HL-60/S4 (cell line): Measurements from ENCODE around the gene APRT.

Experiments used
- in situ Hi-C: fragments of 300-500 bp; cut with MboI; formaldehyde crosslinking; loops from 2 replicates; pipeline ENCODE4 v1.14.3; 2022; ENCODE audit warnings: low sequenced_read_pairs

Gene APRT

DNA sequence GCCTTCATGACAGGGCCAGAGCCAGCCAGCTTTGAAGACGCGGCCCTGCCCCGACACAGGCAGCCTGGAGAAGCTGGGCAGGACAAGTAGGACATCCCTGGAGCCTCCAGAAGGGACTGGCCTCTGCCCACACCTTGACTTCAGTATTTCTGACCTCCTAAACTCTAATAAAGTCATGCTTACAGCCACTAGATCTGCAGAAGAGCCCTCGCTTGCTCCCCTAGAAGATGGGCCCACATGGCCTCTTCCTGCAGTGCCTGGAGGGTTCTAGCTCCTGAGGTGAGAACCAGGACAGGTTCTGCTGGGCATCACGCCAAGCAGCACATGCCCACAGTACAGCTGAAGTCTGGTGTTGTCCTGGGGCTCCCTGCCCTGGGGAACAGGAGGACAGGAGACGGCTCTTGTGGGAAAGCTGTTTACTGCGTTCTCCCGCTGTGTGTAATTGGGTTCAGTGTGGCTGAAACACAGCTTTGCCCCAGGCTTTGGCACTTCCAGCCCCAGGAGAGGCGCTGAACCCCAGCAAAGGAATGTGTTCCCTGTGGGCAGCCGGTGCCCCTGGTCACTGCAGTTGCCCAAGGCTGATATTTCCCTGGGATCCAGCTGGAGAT, 2.6 kb downstream of the APRT start:
- in situ Hi-C loops: no loop called here

DNA sequence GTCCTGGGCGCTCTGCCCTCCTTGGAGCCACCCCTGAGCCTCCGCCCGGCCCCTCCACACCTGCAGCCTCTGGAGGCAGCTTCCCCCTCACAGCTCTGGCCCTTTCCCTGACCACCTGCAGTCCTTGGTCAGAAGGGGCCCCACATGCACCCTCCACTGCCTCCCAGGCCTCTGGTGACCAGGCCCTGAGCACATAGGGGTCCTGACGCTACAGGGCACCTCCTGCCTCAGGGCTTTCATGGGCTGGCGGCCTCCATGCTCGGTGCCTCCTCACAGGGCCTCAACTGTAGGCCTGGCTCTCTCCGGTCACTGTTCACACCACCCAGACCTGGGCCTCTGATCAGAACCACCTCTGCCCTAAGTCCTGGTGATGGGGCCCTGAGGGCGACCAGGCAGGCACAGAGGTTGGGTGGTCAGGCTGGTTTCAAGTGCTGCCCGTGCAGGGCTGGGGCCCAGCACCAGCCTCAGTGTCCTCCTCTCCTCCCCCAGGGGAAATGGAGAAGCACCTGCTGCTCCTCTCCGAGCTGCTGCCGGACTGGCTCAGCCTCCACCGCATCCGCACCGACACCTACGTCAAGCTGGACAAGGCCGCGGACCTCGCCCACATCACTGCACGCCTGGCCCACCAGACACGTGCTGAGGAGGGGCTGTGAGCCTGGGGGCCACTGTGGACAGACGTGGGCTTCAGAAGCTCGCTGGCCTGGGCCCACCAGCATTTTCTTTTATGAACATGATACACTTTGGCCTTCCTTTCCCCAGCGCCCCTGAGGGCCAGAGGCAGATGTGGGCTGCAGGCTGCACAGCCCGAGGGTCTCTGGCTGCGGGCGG, 3.9 kb downstream of the APRT start:
- in situ Hi-C loops: no loop called here

DNA sequence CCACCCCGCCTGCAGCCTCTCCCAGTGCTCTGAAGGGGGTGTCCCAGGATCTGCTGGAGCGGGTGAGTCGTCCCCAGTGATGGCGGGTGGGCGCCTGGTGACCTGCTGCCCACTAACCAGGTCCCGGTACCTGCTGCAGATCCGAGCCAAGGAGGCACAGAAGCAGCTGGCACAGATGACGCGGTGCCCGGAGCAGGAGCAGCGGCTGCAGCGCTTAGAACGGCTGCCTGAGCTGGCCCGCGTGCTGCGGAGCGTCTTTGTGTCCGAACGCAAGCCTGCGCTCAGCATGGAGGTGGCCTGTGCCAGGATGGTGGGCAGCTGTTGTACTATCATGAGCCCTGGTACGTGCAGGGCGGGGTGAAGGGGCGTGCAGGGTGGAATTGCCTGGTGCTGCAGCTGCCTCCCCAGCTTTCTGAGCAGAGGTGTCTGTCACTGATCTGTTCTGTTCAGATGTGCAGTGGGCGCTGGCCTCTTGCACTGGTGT, 4.5 kb downstream of the APRT start:
- in situ Hi-C loops: no loop called here

DNA sequence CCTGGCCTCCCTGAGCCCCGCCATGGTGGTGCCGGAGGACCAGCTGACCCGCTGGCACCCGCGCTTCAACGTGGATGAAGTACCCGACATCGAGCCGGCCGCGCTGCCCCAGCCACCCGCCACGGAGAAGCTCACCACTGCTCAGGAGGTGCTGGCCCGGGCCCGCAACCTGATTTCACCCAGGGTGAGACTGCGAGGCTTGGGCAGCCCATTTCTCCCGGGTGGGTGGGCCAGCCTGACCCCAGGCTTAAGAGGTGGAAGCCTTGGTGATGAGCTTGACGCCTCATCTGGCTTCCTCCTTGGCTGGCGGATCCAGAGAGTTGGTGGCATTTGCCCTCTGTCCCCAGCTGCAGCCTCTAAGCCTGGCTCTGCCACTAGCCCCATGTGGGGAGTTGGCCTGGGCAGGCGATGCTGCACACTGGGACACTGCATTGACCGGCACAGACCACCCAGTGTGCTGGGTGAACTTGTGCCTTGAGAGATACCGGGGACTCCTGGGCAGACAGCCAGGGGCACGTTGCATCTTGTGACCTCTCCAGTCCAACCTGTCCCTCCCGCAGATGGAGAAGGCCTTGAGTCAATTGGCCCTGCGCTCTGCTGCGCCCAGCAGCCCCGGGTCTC, 5.1 kb downstream of the APRT start:
- in situ Hi-C loops: no loop called here

DNA sequence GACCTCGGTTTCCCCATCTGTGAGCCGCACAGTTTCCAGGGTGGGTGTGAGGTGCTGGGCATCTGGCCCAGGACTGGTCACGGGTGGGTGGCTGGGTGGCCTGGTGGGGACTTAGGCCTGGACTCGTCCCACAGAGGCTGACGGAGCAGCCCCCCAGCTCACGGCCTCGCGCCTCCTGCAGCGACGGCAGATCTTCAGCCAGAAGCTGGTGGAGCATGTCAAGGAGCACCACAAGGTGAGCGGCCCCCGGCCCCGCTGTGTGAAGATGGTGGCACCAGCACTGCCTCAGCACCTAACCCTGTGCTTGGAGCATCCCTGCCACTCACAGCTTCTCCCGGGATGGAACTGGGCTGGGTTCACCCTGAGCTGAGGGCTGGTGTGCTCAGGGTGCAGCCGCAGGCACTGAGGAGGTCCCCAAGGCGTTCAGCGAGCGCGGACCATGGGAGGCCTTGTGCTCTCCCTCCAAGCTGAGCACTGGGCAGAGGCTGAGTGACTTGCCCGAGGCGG, 5.8 kb downstream of the APRT start:
- in situ Hi-C loops: no loop called here

DNA sequence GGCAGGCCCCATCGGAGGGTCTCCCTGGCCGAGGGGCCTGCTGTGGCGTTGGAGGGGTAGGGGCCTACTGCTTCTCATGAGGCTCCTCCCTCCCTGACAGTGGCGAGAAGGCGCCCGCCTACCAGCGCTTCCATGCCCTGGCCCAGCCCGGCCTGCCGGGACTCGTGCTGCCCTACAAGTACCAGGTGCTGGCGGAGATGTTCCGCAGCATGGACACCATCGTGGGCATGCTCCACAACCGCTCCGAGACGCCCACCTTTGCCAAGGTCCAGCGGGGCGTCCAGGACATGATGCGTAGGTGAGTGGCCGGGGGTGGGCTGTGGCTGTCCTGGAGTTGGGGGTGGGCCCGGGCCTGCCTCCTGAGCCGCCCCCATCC, 6.4 kb downstream of the APRT start:
- in situ Hi-C loops: no loop called here

DNA sequence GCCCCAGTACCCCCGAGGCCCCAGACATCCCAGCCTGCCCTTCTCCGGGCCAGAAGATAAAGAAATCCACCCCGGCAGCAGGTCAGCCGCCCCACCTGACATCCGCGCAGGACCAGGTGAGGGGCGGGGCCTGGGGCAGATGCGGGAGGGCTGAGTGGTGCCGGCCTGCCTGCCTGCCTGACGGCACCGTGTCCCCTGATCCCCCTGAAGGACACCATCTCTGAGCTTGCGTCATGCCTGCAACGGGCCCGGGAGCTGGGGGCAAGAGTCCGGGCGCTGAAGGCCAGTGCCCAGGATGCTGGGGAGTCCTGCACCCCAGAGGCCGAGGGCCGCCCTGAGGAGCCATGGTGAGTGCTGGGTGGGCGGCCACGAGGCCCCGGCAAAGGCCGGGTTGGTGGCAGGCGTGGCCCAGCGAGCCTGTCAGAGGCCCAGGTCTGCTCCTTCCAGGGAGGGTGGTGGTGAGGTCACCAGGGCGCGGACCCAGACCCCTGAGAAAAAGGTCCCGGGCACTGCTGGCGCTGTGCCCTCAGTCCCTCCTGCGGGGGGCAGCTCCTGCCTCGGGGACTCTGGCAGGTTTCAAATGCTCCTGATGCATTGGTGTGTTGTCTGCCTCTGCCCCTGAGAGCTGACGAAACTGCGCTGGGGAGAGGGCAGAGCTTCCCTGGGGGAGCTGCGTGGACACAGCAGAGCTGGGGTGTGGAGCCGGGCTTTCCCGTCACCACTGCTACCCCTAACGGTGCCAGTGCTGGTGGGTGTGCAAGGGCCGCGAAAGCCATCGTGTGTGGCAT, 7.0 kb downstream of the APRT start:
- in situ Hi-C loops: no loop called here

DNA sequence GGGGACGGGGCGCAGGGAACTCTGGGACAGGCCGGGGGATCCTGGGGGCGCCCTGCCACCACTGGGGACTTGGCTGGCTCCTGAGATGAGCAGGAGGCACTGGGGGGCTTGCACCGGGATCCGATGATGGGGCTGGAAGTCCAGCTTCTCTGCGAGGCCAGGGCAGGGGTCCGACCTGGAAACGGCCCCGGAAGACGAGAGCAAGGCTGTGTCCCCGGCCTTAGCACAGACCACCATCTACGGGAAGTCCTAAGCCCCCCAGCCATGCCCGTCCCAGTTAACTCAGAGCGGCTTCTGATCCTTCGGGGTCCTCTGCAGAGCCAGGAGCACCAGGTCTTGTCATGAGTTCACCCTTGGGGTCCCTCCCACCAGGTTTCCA, 7.6 kb downstream of the APRT start:
- in situ Hi-C loops: no loop called here

DNA sequence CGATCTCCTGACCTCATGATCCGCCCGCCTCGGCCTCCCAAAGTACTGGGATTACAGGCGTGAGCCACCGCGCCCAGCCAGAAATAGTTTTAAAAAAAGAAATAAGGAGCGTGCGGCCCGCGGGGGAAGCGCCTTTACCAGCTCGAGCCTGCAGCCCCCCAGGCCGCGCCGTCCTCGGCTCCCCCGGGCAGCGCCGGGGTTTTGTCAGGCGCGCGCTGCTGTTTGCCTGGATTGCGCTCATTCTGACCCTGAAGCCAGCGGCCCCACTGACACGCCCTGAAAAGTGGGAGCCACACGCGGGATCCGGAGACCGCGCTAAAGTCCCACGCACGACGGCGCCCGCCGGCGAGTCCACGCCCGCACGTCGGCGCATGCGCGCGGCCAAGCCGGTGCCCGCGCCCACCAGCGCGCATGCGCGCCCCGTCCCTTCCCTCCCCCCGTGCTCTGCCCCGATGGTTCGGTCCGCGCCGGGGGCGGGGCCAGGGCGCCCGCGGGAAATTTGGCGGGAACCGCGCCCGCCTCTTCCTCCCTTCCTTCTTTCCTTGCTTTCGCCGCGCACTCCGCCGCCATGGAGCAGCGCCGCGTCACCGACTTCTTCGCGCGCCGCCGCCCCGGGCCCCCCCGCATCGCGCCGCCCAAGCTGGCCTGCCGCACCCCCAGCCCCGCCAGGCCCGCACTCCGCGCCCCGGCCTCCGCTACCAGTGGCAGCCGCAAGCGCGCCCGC, 8.3 kb downstream of the APRT start, which contains the start of gene CDT1:
CDT1 (plus strand) TSS at position 526 of the 724 bp plus-strand sequence; CDS start at position 569, 43 bp downstream.
- in situ Hi-C loops: no loop called here

DNA sequence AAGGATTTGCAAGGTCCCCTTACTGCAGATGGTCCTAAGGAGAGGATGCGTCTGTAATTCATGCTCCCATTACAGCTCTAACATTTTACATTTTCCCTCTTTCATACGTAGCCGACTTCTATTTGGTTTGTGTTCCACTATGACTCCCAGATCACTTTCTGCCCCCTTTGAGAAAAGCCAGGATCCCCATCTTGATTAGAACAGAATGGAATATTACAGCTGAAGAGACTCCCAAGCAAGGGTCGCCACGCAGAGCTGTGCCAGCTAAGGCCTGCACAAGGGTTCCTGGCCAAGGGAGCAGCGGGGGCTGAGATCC, 11.5 kb downstream of the APRT start:
- in situ Hi-C loops: no loop called here

DNA sequence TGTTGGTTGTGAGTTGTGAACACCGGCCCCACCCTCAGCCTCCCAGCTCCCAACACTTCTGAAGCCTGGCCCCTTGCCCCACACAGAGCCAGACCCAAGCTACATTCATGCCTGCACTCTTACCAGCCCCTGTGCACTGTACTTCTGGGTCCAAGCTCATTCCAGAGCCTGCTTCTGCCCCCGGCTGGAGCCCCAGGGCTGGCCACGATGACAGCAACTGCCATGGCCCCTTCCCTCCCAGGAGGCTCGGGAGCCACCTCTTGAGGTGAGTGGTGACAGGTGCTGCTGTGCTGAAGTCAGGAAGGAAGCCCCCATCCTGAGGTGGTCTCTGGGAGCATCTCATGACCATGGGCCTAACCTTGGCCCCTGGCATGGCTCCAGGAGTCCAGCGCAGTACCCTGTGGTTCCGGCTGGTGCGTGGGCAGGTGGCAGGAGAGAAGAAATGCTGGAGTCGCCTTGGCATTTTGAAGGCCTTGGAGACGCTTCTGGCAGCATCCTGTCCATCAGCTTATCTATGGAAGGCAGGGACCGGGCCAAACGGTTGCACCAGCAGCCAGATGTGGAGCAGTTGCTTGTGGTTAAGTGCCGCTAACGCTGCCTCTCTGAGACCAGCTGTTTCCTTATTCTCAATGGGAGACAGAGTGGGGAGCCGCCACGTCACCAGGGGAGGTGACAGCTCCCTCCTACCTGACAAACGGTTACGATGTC, 12.0 kb downstream of the APRT start:
- in situ Hi-C loops: no loop called here

DNA sequence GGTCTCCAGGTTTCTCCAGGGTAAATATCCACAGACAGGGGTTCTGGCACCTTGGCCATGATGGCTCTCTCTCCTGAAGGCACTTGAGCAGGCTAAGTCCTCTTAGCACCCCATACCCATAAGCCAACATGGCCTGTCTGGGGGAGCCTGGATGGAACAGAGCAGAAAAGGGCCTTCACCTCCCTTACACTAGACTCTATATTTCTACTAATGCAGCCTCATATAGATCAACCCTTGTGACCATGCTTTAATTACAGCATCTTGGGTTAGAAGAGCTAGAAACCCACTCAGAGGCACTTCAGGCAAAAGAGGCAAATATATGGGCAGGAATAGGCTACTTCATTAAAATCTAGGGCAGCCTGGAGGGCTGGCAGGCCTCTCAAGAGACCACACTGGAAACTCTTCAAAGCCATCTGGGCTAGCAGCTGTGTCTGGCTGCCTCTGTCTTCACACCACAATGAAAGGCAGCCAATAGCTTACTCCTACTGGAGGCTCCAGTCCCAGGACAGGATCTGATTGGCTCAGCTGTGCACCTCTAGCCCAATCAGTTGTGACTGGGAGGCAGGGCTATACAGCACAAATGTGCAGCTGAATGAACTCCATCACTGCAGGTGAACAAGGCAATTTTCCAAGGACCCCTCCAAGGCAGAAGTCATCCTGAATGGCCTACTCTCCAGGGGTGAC, 12.8 kb downstream of the APRT start:
- in situ Hi-C loops: no loop called here

DNA sequence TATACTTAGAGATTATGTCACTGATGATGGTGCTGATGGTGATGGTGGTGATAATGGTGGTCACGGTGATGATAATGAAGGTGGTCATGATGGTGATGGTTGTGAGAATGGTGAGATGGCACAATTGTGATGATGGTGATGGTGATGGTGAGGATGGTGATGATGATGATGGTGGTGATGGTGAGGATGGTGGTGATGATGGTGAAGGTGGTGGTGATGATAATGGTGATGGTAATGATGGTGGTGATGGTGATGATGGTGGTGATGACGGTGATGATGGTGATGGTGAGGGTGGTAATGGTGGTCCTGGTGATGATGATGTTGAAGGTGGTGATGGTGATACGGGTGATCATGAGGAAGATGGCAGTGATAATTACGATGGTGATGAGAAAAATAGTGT, 13.7 kb downstream of the APRT start:
- in situ Hi-C loops: no loop called here

DNA sequence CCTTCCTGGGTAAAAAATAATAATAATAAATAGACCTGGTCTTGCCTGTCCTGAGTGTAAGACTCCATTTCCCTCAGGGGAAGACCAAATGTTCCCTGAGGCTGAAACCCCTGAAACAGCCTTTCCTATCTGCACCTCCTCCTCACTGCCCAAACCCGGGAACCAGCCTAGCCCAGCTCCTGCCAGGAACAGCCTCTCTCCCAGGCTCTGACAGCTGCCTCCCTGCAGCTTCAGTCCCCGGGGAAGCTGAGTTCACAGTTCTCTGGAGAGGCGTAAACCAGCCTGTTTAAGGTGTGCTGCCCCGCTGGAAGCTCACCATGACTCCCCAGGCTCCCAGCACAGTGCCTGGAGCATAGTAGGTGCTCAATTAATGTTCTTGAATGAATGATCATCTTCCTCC, 15.4 kb downstream of the APRT start:
- in situ Hi-C loops: no loop called here

DNA sequence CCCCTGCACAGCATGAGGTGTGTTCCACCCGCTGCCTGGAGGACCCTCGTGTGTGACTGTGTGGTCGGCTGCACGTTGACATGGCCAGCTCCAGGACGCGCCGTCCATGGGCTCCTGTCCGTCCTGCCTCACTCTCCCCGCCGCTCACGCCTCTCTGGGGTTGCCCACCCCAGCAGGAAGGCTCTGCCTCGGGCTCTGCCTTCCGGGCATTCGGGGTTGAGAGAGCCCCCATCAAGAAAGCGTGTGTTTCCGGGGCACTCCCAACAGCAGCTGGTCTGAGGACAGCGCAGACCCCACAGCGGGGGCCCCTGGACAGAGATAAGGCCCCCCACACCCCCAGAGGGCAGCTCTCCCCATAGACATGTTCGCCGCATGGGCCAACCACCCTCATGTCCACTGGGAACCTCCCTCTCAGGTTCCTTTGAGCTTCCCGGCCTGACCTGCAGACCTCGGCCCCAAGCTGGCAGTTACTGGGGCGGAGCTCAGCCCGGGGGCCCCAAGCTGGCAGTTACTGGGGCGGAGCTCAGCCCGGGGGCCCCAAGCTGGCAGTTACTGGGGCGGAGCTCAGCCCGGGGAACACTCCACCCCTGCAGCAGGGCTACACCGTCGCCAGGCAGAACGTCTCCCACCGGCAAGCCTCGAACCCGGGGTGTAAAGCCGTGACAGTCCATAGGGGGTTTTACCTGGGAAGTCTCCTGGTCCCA, 18.3 kb downstream of the APRT start:
- in situ Hi-C loops: no loop called here

DNA sequence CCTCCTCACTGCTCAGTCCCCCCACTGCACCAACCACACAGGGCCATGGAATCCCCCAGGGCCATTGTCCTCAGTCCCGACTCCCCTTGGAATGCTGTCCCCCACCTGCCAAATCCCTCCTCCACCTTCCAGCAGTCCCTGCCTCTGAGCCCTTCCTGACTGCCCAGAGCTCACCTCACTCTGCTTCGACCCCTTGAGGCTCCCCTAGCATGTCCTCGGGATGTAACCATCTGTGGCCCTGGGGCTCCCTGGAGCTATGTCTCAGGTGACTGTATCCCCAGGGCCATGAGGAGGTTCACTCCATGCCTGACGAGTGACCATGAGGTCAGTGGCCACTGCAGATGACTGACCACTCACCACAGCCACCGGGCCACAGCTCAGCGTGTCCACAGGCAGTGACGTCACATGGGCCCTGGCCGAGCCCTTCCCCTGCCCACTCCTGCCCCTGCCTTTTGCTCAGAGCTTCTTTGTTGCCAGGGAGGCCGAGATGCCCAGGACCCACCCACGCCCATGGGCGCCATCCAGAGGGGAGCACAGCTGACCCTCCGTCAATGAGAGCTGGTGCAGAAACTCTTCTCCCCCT, 19.0 kb downstream of the APRT start:
- in situ Hi-C loops: no loop called here

DNA sequence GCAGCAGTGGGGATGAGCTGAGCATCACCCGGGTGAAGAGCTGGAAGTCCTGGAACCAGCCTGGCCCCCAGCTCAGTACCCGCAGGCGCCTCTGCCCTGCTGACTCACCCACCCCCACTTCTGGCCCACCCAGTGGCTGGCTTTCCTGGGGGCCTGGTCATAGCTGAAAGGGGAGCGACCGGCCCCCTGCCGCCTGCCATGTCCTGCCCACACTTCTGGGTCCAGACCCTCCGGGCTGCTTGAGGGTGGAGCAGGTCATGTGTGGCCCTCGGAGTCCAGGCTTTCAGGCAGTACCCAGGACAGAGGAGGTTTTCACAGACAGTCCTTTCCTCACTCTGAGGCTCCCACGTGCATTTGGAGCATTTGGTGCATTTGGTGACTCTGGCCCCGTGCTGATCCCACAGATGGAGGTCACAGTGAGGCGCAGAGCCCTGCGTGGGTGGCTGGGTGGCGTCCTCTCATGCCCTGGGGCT, 19.6 kb downstream of the APRT start:
- in situ Hi-C loops: no loop called here
